Adrenal gland (tissue), 5 donors: ENCODE data around the gene TTC5.

ENCODE experiments used
- POLR2A ChIP-seq, 2 donors: fragments of 450-650 bp; IDR thresholded peaks; one replicate each; pipeline ENCODE4 v1.6.1; 2017; ENCODE audit warnings: antibody characterized with exemption in 2 of 2, mild to moderate bottlenecking in 2 of 2, moderate library complexity in 1 of 2
- TF ChIP-seq, protein P1 (sequence below), 6 experiments: fragments of 450-650 bp in 4 of 6; fragments of 200-600 bp in 2 of 6; sonication (generic) in 1 of 6; IDR thresholded peaks; 1 replicate in 5 of 6; 2 replicates in 1 of 6; pipeline versions ENCODE4 v1.5.1 to v1.8.0; 2016 to 2021; ENCODE audit warnings: antibody characterized with exemption in 6 of 6, mild to moderate bottlenecking in 2 of 6, moderate library complexity in 1 of 6
- donor health status: DM: no; HTN: no; CAD: no.

DNA sequence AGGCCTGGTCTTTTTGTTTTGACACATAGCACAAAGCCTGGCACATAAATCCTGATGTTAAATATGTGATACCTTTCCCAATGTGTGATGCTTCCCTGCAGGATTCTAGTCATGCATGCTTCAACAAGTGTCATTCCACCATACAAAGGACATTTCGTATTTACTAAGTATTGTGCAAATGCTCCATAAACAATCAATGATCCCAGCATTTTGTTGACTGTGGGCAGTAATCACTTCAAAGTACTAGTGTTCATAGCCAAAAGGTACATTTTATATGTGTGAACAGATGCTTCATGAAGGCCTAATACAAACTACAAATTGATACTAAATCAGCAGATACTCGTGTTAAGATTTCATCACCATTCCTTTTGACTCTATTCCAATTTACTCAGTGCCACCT, 23.0 kb upstream of the TTC5 start:
- TF ChIP-seq, protein P1, sequence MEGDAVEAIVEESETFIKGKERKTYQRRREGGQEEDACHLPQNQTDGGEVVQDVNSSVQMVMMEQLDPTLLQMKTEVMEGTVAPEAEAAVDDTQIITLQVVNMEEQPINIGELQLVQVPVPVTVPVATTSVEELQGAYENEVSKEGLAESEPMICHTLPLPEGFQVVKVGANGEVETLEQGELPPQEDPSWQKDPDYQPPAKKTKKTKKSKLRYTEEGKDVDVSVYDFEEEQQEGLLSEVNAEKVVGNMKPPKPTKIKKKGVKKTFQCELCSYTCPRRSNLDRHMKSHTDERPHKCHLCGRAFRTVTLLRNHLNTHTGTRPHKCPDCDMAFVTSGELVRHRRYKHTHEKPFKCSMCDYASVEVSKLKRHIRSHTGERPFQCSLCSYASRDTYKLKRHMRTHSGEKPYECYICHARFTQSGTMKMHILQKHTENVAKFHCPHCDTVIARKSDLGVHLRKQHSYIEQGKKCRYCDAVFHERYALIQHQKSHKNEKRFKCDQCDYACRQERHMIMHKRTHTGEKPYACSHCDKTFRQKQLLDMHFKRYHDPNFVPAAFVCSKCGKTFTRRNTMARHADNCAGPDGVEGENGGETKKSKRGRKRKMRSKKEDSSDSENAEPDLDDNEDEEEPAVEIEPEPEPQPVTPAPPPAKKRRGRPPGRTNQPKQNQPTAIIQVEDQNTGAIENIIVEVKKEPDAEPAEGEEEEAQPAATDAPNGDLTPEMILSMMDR (IDR thresholded peaks at IDR 0.05): no peak
- no peak for TF ChIP-seq POLR2A (IDR thresholded peaks at IDR 0.05)
